Fibroblast of pulmonary artery (primary cell): Measurements from ENCODE around the gene CSE1L.
"Not testable (repeated sequence)": the region's sequence is repeated elsewhere in the genome, so short reads cannot be mapped to it uniquely, and the experiment has no call there.

Experiments
- DNase-seq: peaks from one replicate; pipeline ENCODE4 v3.0.0-alpha.2; 2010; ENCODE audit warnings: low read depth
- H3K4me3 ChIP-seq: replicated peaks from 2 replicates; pipeline ENCODE4 v1.5.1; 2011; ENCODE audit warnings: low read depth, mild to moderate bottlenecking, control low read depth, low read length, moderate library complexity
- CTCF ChIP-seq: IDR thresholded peaks from 2 replicates; pipeline ENCODE4 v1.5.1; 2011; ENCODE audit warnings: mild to moderate bottlenecking, control low read depth, low read length, inconsistent platforms; ENCODE audit errors: missing control alignments

The CSE1L gene

GRCh38 chr20:49091104-49091503 is 45.0 kb downstream of the CSE1L start:
- no peak for TF ChIP-seq CTCF
- DNase-seq: no peak
- H3K4me3 ChIP-seq: no peak overlapping the region

GRCh38 chr20:49091762-49092161 is 45.6 kb downstream of the CSE1L start:
- DNase-seq: no peak
- no peak for TF ChIP-seq CTCF
- H3K4me3 ChIP-seq: no peak overlapping the region

- no peak for DNase-seq
- no peak overlapping the region for H3K4me3 ChIP-seq
- TF ChIP-seq CTCF: no peak
These were observed 50.2 kb downstream of the CSE1L start for GRCh38 chr20:49096203-49096730.

GRCh38 chr20:49097159-49097558 is 51.0 kb downstream of the CSE1L start:
- no peak overlapping the region for H3K4me3 ChIP-seq
- no peak for TF ChIP-seq CTCF
- DNase-seq: no peak

- no peak for TF ChIP-seq CTCF
- H3K4me3 ChIP-seq: no peak overlapping the region
- DNase-seq: no peak
These were observed 52.0 kb downstream of the CSE1L start for GRCh38 chr20:49098136-49098535.

- no peak overlapping the region for H3K4me3 ChIP-seq
- DNase-seq: no peak
- TF ChIP-seq CTCF: no peak
These were observed 52.9 kb downstream of the CSE1L start for GRCh38 chr20:49099011-49099410.

- not testable (repeated sequence) for DNase-seq, H3K4me3 ChIP-seq
These were observed 54.2 kb downstream of the CSE1L start for GRCh38 chr20:49100292-49100691.
